NK-92 (cell line): ENCODE measurements around the gene BANF2.
"Not testable (repeated sequence)": the region's sequence is repeated elsewhere in the genome, so short reads cannot be mapped to it uniquely, and the experiment has no call there.

ENCODE experiments used
- DNase-seq: peaks from one replicate; lab custom pipeline; 2025; ENCODE audit not compliant: unreplicated experiment; lab: John Stamatoyannopoulos, UW

Gene BANF2

GRCh38 chr20:17699931-17700351 is at the start of gene BANF2:
Gene BANF2, plus strand, starts transcription at chr20:17699966. Its CDS starts 25,060 bp downstream, at chr20:17725026.
- DNase-seq: no peak

GRCh38 chr20:17650301-17651128 is 49.3 kb upstream of the BANF2 start:
- DNase-seq: no peak

GRCh38 chr20:17651129-17651759 is 48.5 kb upstream of the BANF2 start:
- DNase-seq: no peak

- DNase-seq: no peak
These were observed 47.9 kb upstream of the BANF2 start for GRCh38 chr20:17651760-17652388.

GRCh38 chr20:17652411-17652810 is 47.4 kb upstream of the BANF2 start:
- DNase-seq: no peak

- DNase-seq: no peak
These were observed 45.7 kb upstream of the BANF2 start for GRCh38 chr20:17653835-17654648.

GRCh38 chr20:17654649-17655285 is 45.0 kb upstream of the BANF2 start:
- DNase-seq: no peak

- no peak for DNase-seq
These were observed 44.5 kb upstream of the BANF2 start for GRCh38 chr20:17655286-17655651.

- no peak for DNase-seq
These were observed 43.8 kb upstream of the BANF2 start for GRCh38 chr20:17655865-17656479.

GRCh38 chr20:17657079-17657825 is 42.5 kb upstream of the BANF2 start:
- no peak for DNase-seq

- no peak for DNase-seq
These were observed 41.7 kb upstream of the BANF2 start for GRCh38 chr20:17657898-17658647.

- no peak for DNase-seq
These were observed 41.1 kb upstream of the BANF2 start for GRCh38 chr20:17658648-17658993.

- not testable (repeated sequence) for DNase-seq
These were observed 40.4 kb upstream of the BANF2 start for GRCh38 chr20:17659344-17659743.

- DNase-seq: no peak
These were observed 40.0 kb upstream of the BANF2 start for GRCh38 chr20:17659801-17660200.

GRCh38 chr20:17660667-17661066 is 39.1 kb upstream of the BANF2 start:
- no peak for DNase-seq

GRCh38 chr20:17661121-17661744 is 38.5 kb upstream of the BANF2 start:
- DNase-seq: no peak

GRCh38 chr20:17662333-17663039 is 37.3 kb upstream of the BANF2 start:
- DNase-seq: no peak

GRCh38 chr20:17663040-17663399 is 36.7 kb upstream of the BANF2 start:
- DNase-seq: no peak
